ENCODE results near the gene FAM187B. TPM values are rescaled to one million over a fixed set of nuclear protein-coding genes. Genes with fewer than 3 reads are reported as not detected.

FAM187B gene
- polyA plus RNA-seq (2012; ENCODE audit: insufficient read length, low read depth) = not detected

DNA sequence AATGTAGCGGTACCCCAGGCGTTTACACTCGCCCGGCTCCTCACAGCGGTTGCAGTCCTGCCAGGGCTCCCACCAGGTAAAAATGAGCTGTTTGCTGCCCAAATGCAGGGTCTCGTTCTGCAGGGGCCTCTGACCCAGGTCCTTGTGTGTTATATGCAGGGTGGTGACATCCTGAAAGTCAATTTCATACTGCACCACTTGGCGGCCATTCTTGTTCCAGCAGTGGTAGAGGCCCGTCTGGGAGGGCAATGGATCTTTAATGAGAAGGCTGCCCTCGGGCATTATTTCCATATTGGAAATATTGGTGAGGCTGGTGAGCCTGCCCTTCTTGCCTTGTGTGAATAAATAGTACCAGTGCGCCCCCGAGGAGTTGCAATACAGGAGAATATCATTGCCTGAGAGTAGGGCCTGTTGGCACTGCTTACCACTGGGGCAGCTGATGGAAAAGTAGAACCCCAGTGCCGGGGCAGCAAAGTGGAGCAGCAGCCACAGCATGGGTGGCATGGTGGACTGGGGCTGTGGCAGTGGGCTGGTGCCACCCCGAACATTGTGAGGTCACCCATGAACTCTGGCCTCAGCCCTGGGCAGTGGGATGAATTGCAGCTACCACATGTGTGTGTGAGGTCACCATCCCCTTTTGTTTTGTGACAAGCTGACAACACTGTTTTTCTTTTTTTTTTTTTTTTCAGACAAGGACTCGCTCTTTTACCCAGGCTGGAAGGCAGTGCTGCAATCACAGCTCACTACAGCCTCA is at the start of gene FAM187B:
Gene FAM187B (minus strand): TSS at position 563 of the 754 bp plus-strand sequence. CDS start 59 bp downstream, at position 504.
- TF ChIP-seq REST (IDR thresholded peaks at IDR 0.05; ENCODE audit: insufficient read depth in 1 of 2, low read depth in 2 of 2, low read length in 2 of 2) (no peak), FOXP2 (optimal IDR thresholded peaks at IDR 0.05; ENCODE audit: borderline replicate concordance, extremely low read depth, extremely low read length, insufficient read depth) (no peak), SIN3A (IDR thresholded peaks at IDR 0.05; ENCODE audit: borderline replicate concordance, insufficient read depth, low read length) (no peak), TAF1 (IDR thresholded peaks at IDR 0.05; ENCODE audit: borderline replicate concordance, insufficient read depth, low read length) (no peak), POLR2AphosphoS5 (IDR thresholded peaks at IDR 0.05; ENCODE audit: low read depth, low read length) (no peak)

GRCh38 chr19:35276706-35277281 is 48.3 kb upstream of the FAM187B start:
- TF ChIP-seq TAF1 (IDR thresholded peaks at IDR 0.05; ENCODE audit: borderline replicate concordance, insufficient read depth, low read length) = no peak
- TF ChIP-seq SIN3A (IDR thresholded peaks at IDR 0.05; ENCODE audit: borderline replicate concordance, insufficient read depth, low read length) = no peak
- no peak for TF ChIP-seq POLR2AphosphoS5 (IDR thresholded peaks at IDR 0.05; ENCODE audit: low read depth, low read length)
- TF ChIP-seq FOXP2 (optimal IDR thresholded peaks at IDR 0.05; ENCODE audit: borderline replicate concordance, extremely low read depth, extremely low read length, insufficient read depth) = no peak
- no peak for TF ChIP-seq REST (IDR thresholded peaks at IDR 0.05; ENCODE audit: insufficient read depth in 1 of 2, low read depth in 2 of 2, low read length in 2 of 2)

DNA sequence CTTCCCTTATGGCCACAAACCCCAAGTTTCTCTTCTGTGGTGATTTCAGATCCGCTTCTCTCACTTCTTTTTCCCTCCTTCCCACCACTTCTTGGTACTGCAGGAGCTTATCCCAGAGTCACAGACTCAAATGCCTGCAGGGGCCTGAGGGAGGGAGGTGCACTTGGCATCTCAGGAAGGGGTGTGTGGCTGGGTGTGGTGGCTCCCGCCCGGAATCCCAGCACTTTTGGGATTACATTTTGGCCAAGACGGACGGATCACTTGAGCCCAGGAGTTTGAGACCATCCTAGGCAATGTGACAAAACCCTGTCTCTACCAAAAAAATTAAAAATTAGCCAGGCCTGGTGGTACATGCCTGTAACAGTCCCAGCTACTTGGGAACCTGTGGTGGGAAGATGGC is 45.8 kb upstream of the FAM187B start:
- no peak for TF ChIP-seq REST (IDR thresholded peaks at IDR 0.05; ENCODE audit: insufficient read depth in 1 of 2, low read depth in 2 of 2, low read length in 2 of 2)
- TF ChIP-seq POLR2AphosphoS5 (IDR thresholded peaks at IDR 0.05; ENCODE audit: low read depth, low read length) = no peak
- no peak for TF ChIP-seq TAF1 (IDR thresholded peaks at IDR 0.05; ENCODE audit: borderline replicate concordance, insufficient read depth, low read length)
- TF ChIP-seq SIN3A (IDR thresholded peaks at IDR 0.05; ENCODE audit: borderline replicate concordance, insufficient read depth, low read length) = no peak
- no peak for TF ChIP-seq FOXP2 (optimal IDR thresholded peaks at IDR 0.05; ENCODE audit: borderline replicate concordance, extremely low read depth, extremely low read length, insufficient read depth)

DNA sequence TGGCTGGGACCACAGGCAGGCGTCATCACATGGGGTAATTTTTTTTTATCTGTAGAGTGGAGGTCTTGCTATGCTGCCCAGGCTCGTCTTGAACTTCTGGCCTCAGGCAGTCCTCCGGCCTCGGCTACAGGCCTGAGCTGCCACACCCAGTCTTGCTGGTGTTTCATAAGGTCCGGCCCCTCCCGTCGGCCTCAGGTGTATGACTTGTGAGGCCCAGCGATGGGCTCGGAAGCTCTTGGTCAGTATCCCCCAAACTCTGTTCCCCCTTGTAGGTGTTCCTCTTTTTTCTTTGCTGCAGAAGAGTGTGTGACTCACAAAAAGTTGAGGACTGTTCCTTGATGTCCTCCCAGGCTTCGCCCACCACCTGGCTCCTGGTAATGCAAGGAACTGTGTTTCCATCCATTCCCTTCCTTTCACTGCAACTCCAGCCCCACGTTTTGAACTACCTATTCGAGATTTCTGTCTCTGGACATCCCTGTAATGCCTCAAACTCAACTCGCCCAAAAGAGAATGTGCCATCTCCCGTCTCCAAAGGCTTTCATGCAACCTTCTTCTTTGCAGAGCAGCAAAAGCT is 45.2 kb upstream of the FAM187B start:
- TF ChIP-seq FOXP2 (optimal IDR thresholded peaks at IDR 0.05; ENCODE audit: borderline replicate concordance, extremely low read depth, extremely low read length, insufficient read depth) = no peak
- no peak for TF ChIP-seq SIN3A (IDR thresholded peaks at IDR 0.05; ENCODE audit: borderline replicate concordance, insufficient read depth, low read length)
- TF ChIP-seq REST (IDR thresholded peaks at IDR 0.05; ENCODE audit: insufficient read depth in 1 of 2, low read depth in 2 of 2, low read length in 2 of 2) = no peak
- TF ChIP-seq POLR2AphosphoS5 (IDR thresholded peaks at IDR 0.05; ENCODE audit: low read depth, low read length) = no peak
- TF ChIP-seq TAF1 (IDR thresholded peaks at IDR 0.05; ENCODE audit: borderline replicate concordance, insufficient read depth, low read length) = no peak
